Purkinje cell (primary cell): ENCODE measurements around the gene ANOS1. TPM values are rescaled to one million over a fixed set of nuclear protein-coding genes. Genes with fewer than 3 reads are reported as not detected.

ENCODE experiments used
- polyA plus RNA-seq: library from polyadenylated mRNA; unstranded; fragments of >200 nt; fragmentation: Nextera tagmentation; gene quantifications from 2 replicates; pipeline ENCODE4 v1.2.1, GENCODE V29; 2014

ANOS1 gene, protein sequence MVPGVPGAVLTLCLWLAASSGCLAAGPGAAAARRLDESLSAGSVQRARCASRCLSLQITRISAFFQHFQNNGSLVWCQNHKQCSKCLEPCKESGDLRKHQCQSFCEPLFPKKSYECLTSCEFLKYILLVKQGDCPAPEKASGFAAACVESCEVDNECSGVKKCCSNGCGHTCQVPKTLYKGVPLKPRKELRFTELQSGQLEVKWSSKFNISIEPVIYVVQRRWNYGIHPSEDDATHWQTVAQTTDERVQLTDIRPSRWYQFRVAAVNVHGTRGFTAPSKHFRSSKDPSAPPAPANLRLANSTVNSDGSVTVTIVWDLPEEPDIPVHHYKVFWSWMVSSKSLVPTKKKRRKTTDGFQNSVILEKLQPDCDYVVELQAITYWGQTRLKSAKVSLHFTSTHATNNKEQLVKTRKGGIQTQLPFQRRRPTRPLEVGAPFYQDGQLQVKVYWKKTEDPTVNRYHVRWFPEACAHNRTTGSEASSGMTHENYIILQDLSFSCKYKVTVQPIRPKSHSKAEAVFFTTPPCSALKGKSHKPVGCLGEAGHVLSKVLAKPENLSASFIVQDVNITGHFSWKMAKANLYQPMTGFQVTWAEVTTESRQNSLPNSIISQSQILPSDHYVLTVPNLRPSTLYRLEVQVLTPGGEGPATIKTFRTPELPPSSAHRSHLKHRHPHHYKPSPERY
- 0.56 and 0.76 TPM in 2 replicates for polyA plus RNA-seq

DNA sequence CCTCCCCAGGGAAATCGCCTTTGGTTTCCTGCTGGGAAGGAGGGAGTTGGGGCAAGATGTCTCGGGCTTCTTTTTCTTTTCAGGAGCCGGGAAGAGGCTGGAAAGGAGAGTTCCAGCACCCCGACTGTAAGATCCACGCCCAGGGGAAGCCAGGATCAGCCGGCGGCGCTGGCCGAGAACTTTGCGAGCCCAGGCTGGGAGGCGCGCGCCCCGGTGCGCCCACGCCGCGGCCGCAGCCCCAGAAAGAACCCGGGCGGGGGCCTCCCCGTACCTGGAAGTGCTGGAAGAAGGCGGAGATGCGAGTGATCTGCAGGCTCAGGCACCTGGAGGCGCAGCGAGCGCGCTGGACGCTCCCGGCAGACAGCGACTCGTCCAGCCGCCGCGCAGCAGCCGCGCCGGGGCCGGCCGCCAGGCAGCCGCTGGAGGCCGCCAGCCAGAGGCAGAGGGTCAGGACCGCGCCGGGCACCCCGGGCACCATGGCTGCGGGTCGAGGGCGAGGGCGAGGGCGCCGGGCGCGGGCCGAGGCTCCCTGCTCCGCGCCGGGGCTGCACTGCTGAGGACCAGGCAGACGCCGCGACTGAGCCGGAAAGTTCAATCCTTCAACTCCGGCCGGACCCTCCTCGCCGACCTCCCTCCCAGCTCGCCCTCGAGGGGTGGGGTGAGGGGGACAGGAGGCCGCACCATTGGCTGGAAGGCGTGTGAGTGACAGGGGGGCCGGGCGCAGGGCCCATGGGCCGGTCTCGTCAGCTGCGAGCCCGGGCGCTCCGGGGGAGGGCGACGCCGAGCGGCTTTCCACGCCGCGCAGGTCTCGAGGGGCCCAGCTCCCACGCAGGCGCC lies at the start of gene ANOS1:
Gene ANOS1, minus strand, starts transcription at position 579 of the 837 bp plus-strand sequence. Its CDS starts 101 bp downstream, at position 478.

Other genes starting within 250 kb of the ANOS1 start
- gene FAM9A, start 69.2 kb upstream of the ANOS1 start, polyA plus RNA-seq, result 2.3 and 2.5 TPM in 2 replicates